ENCODE data around the gene TSHZ2.

TSHZ2 gene

DNA sequence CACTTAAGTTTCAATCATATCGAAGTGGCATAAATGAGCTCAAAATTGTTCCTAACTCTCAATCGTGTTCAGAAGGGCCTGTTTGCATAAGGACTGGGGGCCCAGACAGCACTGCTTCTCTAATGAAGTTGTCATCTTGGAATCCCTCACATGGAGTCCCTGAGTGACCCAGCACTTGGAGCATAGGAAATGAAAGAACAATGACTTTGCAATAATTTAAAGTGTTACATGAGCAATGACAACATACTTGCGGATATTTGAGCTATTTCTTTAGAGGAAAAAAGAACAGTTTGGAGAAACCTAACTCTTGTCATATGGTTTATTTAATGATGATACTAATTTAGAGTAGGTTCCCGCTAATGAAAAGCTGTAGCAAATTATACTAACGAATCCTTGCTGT, 239.9 kb downstream of the TSHZ2 start:
- Histone ChIP-seq H3K4me3 (ENCODE audit: low read length) (no peak overlapping the region), H3K9ac (ENCODE audit: low read depth, low read length) (no peak overlapping the region), H3K27me3 (ENCODE audit: insufficient read depth, low read length) (peaks cover 12% of the 10 kb centered on the region), H3K36me3 (ENCODE audit: insufficient read depth, low read depth, low read length) (no peaks in the 10 kb centered on the region), H3K4me1 (ENCODE audit: insufficient read depth, low read length) (peaks cover 8% of the 10 kb centered on the region), H3K27ac (ENCODE audit: low read length) (no peak overlapping the region), H3K9me3 (ENCODE audit: insufficient read depth, low read depth, low read length) (no peaks in the 10 kb centered on the region)

GRCh38 chr20:53214392-53214791, 242.2 kb downstream of the TSHZ2 start:
- Histone ChIP-seq H3K27ac (ENCODE audit: low read length) (no peak overlapping the region), H3K4me1 (ENCODE audit: insufficient read depth, low read length) (peaks cover 17% of the 10 kb centered on the region), H3K36me3 (ENCODE audit: insufficient read depth, low read depth, low read length) (no peaks in the 10 kb centered on the region), H3K27me3 (ENCODE audit: insufficient read depth, low read length) (peaks cover 12% of the 10 kb centered on the region), H3K9me3 (ENCODE audit: insufficient read depth, low read depth, low read length) (no peaks in the 10 kb centered on the region), H3K4me3 (ENCODE audit: low read length) (no peak overlapping the region), H3K9ac (ENCODE audit: low read depth, low read length) (no peak overlapping the region)

- H3K36me3 ChIP-seq (ENCODE audit: insufficient read depth, low read depth, low read length), result no peaks in the 10 kb centered on the region
- peaks cover 17% of the 10 kb centered on the region for H3K4me1 ChIP-seq (ENCODE audit: insufficient read depth, low read length)
- H3K27ac ChIP-seq (ENCODE audit: low read length), result no peak overlapping the region
- no peak overlapping the region for H3K9ac ChIP-seq (ENCODE audit: low read depth, low read length)
- H3K4me3 ChIP-seq (ENCODE audit: low read length), result no peak overlapping the region
- peaks cover 7% of the 10 kb centered on the region; the same call in 1 of the 2 replicates for H3K9me3 ChIP-seq (ENCODE audit: insufficient read depth, low read depth, low read length)
- H3K27me3 ChIP-seq (ENCODE audit: insufficient read depth, low read length), result peaks cover 12% of the 10 kb centered on the region
Measured at GRCh38 chr20:53215166-53215565, 243.0 kb downstream of the TSHZ2 start.

DNA sequence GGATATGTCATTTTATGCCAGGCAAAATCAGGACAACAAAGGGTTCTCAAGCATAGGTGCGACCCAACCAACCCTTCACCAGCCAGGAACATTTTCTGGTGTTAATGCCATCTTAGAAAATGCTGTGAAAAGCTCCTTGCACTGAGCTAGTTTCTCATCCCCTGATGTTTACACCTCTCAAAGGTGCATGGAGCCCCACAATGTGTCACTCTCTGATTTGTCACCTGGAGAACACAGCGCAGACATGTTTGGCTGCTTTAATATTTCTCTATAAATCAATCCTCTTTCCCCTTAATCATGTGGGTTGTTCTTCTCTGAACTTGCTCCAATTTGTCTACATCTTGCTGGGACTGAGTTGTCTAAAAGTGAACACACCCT, 244.3 kb downstream of the TSHZ2 start:
- Histone ChIP-seq H3K27me3 (ENCODE audit: insufficient read depth, low read length) (peaks cover 12% of the 10 kb centered on the region), H3K9me3 (ENCODE audit: insufficient read depth, low read depth, low read length) (peaks cover 15% of the 10 kb centered on the region; the same call in 1 of the 2 replicates), H3K9ac (ENCODE audit: low read depth, low read length) (no peak overlapping the region), H3K36me3 (ENCODE audit: insufficient read depth, low read depth, low read length) (no peaks in the 10 kb centered on the region), H3K4me1 (ENCODE audit: insufficient read depth, low read length) (peaks cover 17% of the 10 kb centered on the region), H3K4me3 (ENCODE audit: low read length) (peak overlapping the region; percentile 49; the same call in 1 of the 2 replicates), H3K27ac (ENCODE audit: low read length) (no peak overlapping the region)

GRCh38 chr20:53216856-53217576, 244.9 kb downstream of the TSHZ2 start:
- Histone ChIP-seq H3K27me3 (ENCODE audit: insufficient read depth, low read length) (peaks cover 12% of the 10 kb centered on the region), H3K27ac (ENCODE audit: low read length) (no peak overlapping the region), H3K4me3 (ENCODE audit: low read length) (peak overlapping the region; percentile 49), H3K9me3 (ENCODE audit: insufficient read depth, low read depth, low read length) (peaks cover 15% of the 10 kb centered on the region; the same call in 1 of the 2 replicates), H3K4me1 (ENCODE audit: insufficient read depth, low read length) (peaks cover 17% of the 10 kb centered on the region), H3K36me3 (ENCODE audit: insufficient read depth, low read depth, low read length) (no peaks in the 10 kb centered on the region), H3K9ac (ENCODE audit: low read depth, low read length) (no peak overlapping the region)

DNA sequence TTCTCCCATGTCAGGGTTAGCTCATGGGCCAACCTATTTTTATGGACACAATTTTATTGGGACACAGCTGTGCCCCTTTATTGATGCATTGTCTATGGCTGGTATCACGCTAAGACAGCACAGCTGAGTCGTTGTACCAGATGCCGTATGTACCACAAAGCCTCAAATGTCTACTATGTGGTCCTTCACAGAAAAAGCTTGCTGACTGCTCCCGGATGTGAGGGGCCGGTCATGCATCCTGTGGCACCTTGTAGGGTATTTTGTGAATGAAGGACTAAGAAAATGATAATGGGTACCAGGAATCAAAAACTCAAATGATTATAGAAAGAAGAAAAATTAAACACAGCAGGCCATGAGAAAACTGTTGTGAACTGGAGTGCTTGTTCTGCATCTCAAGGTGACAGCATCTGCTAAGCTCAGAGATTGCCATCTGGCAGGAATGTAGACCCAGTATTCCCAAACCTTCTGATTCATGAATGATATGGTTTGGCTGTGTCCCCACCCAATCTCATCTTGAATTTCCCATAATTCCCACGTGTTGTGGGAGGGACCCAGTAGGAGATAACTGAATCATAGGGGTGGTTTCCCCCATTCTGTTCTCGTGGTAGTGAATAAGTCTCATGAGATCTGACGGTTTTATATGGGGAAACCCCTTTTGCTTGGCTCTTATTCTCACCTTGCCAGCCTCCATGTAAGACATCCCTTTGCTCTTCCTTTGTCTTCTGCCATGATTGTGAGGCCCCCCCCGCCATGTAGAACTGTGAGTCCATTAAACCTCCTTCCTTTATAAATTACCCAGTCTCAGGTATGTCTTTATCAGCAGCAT, 248.5 kb downstream of the TSHZ2 start:
- Histone ChIP-seq H3K9ac (ENCODE audit: low read depth, low read length) (no peak overlapping the region), H3K27ac (ENCODE audit: low read length) (no peak overlapping the region), H3K27me3 (ENCODE audit: insufficient read depth, low read length) (peaks cover 12% of the 10 kb centered on the region), H3K4me1 (ENCODE audit: insufficient read depth, low read length) (peaks cover 17% of the 10 kb centered on the region), H3K9me3 (ENCODE audit: insufficient read depth, low read depth, low read length) (peaks cover 15% of the 10 kb centered on the region; the same call in 1 of the 2 replicates), H3K4me3 (ENCODE audit: low read length) (no peak overlapping the region), H3K36me3 (ENCODE audit: insufficient read depth, low read depth, low read length) (no peaks in the 10 kb centered on the region)

DNA sequence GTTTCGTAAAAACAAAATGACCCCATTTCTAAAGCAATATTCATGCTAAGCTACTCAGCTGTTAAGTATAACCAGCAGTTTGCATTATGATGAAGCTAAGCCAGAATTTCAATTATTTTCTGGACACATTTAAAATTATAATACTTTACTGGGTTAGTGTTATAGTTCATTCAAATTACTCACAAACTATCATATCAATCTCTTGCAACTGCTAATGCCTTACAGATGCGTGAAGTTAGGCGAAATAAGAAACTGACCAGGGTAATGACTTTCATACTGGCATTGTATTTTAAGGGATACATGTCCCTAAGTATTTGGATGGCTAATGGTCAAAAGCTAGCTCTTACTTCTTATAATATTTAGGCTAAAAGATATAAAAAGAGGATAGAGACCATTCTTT, 249.6 kb downstream of the TSHZ2 start:
- H3K27ac ChIP-seq (ENCODE audit: low read length), result no peak overlapping the region
- peaks cover 2% of the 10 kb centered on the region; the same call in 1 of the 2 replicates for H3K27me3 ChIP-seq (ENCODE audit: insufficient read depth, low read length)
- no peak overlapping the region for H3K9ac ChIP-seq (ENCODE audit: low read depth, low read length)
- peaks cover 15% of the 10 kb centered on the region; the same call in 1 of the 2 replicates for H3K9me3 ChIP-seq (ENCODE audit: insufficient read depth, low read depth, low read length)
- no peak overlapping the region for H3K4me3 ChIP-seq (ENCODE audit: low read length)
- no peaks in the 10 kb centered on the region for H3K36me3 ChIP-seq (ENCODE audit: insufficient read depth, low read depth, low read length)
- peaks cover 19% of the 10 kb centered on the region for H3K4me1 ChIP-seq (ENCODE audit: insufficient read depth, low read length)

DNA sequence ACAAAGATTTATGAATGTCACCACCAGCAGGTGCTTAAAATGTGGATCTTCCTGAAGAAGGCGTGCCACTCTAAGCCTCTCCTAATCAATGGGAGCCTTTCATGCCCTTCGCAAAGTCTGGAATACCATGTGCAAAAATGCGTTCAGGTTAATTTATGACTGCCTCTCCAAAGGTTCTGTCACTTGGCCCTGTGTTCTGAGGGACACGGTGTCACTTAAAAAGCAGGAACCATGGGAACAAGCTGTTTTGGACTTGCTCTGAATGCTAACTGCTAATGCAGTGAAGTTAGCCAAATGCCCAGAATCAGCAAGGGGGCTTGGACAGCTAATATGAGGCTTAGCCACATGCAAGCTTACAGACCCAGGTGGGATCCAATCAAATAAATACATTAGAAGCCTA, 250.3 kb downstream of the TSHZ2 start:
- Histone ChIP-seq H3K9me3 (ENCODE audit: insufficient read depth, low read depth, low read length) (peaks cover 15% of the 10 kb centered on the region; the same call in 1 of the 2 replicates), H3K4me3 (ENCODE audit: low read length) (no peak overlapping the region), H3K27me3 (ENCODE audit: insufficient read depth, low read length) (no peaks in the 10 kb centered on the region), H3K36me3 (ENCODE audit: insufficient read depth, low read depth, low read length) (no peaks in the 10 kb centered on the region), H3K9ac (ENCODE audit: low read depth, low read length) (no peak overlapping the region), H3K4me1 (ENCODE audit: insufficient read depth, low read length) (peaks cover 20% of the 10 kb centered on the region), H3K27ac (ENCODE audit: low read length) (no peak overlapping the region)

- Histone ChIP-seq H3K4me3 (ENCODE audit: low read length) (no peak overlapping the region), H3K9me3 (ENCODE audit: insufficient read depth, low read depth, low read length) (peaks cover 15% of the 10 kb centered on the region; the same call in 1 of the 2 replicates)
Measured at GRCh38 chr20:53222932-53223331, 250.8 kb downstream of the TSHZ2 start.

GRCh38 chr20:53223626-53224172, 251.5 kb downstream of the TSHZ2 start:
- Histone ChIP-seq H3K9ac (ENCODE audit: low read depth, low read length) (no peak overlapping the region), H3K27ac (ENCODE audit: low read length) (no peak overlapping the region), H3K9me3 (ENCODE audit: insufficient read depth, low read depth, low read length) (peaks cover 15% of the 10 kb centered on the region; the same call in 1 of the 2 replicates), H3K4me3 (ENCODE audit: low read length) (no peak overlapping the region), H3K27me3 (ENCODE audit: insufficient read depth, low read length) (no peaks in the 10 kb centered on the region), H3K4me1 (ENCODE audit: insufficient read depth, low read length) (peaks cover 7% of the 10 kb centered on the region; the same call in 1 of the 2 replicates), H3K36me3 (ENCODE audit: insufficient read depth, low read depth, low read length) (no peaks in the 10 kb centered on the region)

More at GRCh38 chr20:53222932-53223331, 250.8 kb downstream of the TSHZ2 start:
- Histone ChIP-seq H3K27me3 (ENCODE audit: insufficient read depth, low read length) (no peaks in the 10 kb centered on the region), H3K36me3 (ENCODE audit: insufficient read depth, low read depth, low read length) (no peaks in the 10 kb centered on the region), H3K27ac (ENCODE audit: low read length) (no peak overlapping the region), H3K4me1 (ENCODE audit: insufficient read depth, low read length) (peaks cover 15% of the 10 kb centered on the region), H3K9ac (ENCODE audit: low read depth, low read length) (no peak overlapping the region)

DNA sequence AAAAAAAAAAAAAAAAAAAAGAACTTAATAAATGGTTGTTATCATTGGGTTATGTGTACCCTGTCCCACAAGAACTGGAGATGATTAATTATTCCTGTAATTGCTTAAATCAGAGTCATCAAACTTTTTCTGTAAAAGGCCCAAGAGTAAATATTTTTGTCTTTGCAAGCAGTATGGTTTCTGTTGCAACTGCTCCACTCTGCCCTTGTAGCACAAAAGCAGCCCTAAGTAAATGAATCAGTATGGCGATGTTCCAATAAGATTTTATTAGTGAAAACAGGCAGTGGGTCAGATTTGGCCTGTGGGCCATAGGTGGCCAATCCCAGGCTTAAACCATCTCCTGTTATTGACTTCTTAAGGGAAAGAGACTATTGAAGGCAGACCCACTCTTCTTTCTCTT, 252.7 kb downstream of the TSHZ2 start:
- peaks cover 11% of the 10 kb centered on the region; the same call in 1 of the 2 replicates for H3K9me3 ChIP-seq (ENCODE audit: insufficient read depth, low read depth, low read length)
- H3K9ac ChIP-seq (ENCODE audit: low read depth, low read length), result no peak overlapping the region
- peaks cover 6% of the 10 kb centered on the region; the same call in 1 of the 2 replicates for H3K4me1 ChIP-seq (ENCODE audit: insufficient read depth, low read length)
- no peak overlapping the region for H3K4me3 ChIP-seq (ENCODE audit: low read length)
- H3K27ac ChIP-seq (ENCODE audit: low read length), result no peak overlapping the region
- H3K36me3 ChIP-seq (ENCODE audit: insufficient read depth, low read depth, low read length), result no peaks in the 10 kb centered on the region
- H3K27me3 ChIP-seq (ENCODE audit: insufficient read depth, low read length), result no peaks in the 10 kb centered on the region

Measured in iPS-20b (cell line).